GM12874 (cell line): ENCODE data around the gene HOXA9.

Source experiments
- CTCF ChIP-seq: IDR thresholded peaks from 2 replicates; pipeline ENCODE4 v1.5.1; 2011; ENCODE audit warnings: low read depth, mild to moderate bottlenecking, control low read depth, low read length, moderate library complexity; ENCODE audit not compliant: insufficient read depth

HOXA9 gene

GRCh38 chr7:27123477-27124053, 41.8 kb downstream of the HOXA9 start:
- TF ChIP-seq CTCF, result no peak

- TF ChIP-seq CTCF, result no peak
These were observed 42.3 kb downstream of the HOXA9 start for GRCh38 chr7:27123007-27123476.

GRCh38 chr7:27122077-27122910, 43.0 kb downstream of the HOXA9 start:
- TF ChIP-seq CTCF, result no peak

- TF ChIP-seq CTCF, result no peak
These were observed 43.7 kb downstream of the HOXA9 start for GRCh38 chr7:27121684-27122076.

- TF ChIP-seq CTCF, result no peak
These were observed 45.9 kb downstream of the HOXA9 start for GRCh38 chr7:27119412-27119911.

- no peak for TF ChIP-seq CTCF
These were observed 46.8 kb downstream of the HOXA9 start for GRCh38 chr7:27118580-27118979.

GRCh38 chr7:27117887-27118491, 47.3 kb downstream of the HOXA9 start:
- no peak for TF ChIP-seq CTCF
